Gastrocnemius medialis (tissue), 4 donors: ENCODE results near the gene C6orf62.
A peak's percentile ranks its signal among the peaks of the same experiment; 100 is the strongest.

Experiments
- CTCF ChIP-seq, 5 experiments: fragments of 450-650 bp in 3 of 5; fragments of 200-600 bp in 2 of 5; sonication (generic) in 2 of 5; IDR thresholded peaks in 4 of 5; conservative IDR thresholded peaks in 1 of 5; 1 replicate in 4 of 5; 2 replicates in 1 of 5; pipeline ENCODE4 v1.5.1; 2016 to 2019; ENCODE audit warnings: antibody characterized with exemption in 5 of 5, mild to moderate bottlenecking in 3 of 5, moderate library complexity in 3 of 5
- POLR2A ChIP-seq, 2 donors: fragments of 450-650 bp; IDR thresholded peaks; one replicate each; pipeline ENCODE4 v1.6.1; 2017; ENCODE audit warnings: antibody characterized with exemption in 2 of 2, mild to moderate bottlenecking in 2 of 2, moderate library complexity in 2 of 2

- peak in 2 of 5 experiments; percentile 23 to 26 for TF ChIP-seq CTCF (IDR thresholded peaks at IDR 0.05 in 4 of 5, conservative IDR thresholded peaks at IDR 0.05 in 1 of 5)
- peak; percentile 99 to 100 for TF ChIP-seq POLR2A (IDR thresholded peaks at IDR 0.05)
Observed at GRCh38 chr6:24720604-24721460, 1.9 kb upstream of the C6orf62 start.
